Natural killer cell (primary cell): ENCODE data around the gene IKZF1. TPM values are rescaled to one million over a fixed set of nuclear protein-coding genes. Genes with fewer than 3 reads are reported as not detected.

Source experiments
- ATAC-seq, 3 donors: fragments of 150-1000 bp in 2 of 3; fragments of 200-7000 bp in 1 of 3; cut with Tn5 transposase; 1 replicate in 1 of 3; 2 replicates in 2 of 3; pipeline ENCODE4 v1.10.0; 2021; ENCODE audit warnings: mild to moderate bottlenecking in 2 of 3, moderate library complexity in 2 of 3
- DNase-seq, 2 donors: peaks; one replicate each; pipeline versions ENCODE4 v3.0.0 to v3.0.0-alpha.2; 2013 to 2021; ENCODE audit warnings: mixed read lengths in 1 of 2
- H3K27ac ChIP-seq: one replicate; pipeline ENCODE4 v1.5.1; 2013; ENCODE audit warnings: mild to moderate bottlenecking, low read length
- H3K27me3 ChIP-seq: one replicate; pipeline ENCODE4 v1.6.1; 2013; ENCODE audit warnings: low read length; ENCODE audit not compliant: control insufficient read depth, insufficient read depth
- H3K36me3 ChIP-seq: one replicate; pipeline ENCODE4 v1.6.1; 2013; ENCODE audit warnings: low read length; ENCODE audit not compliant: control insufficient read depth, insufficient read depth
- H3K4me1 ChIP-seq: one replicate; pipeline ENCODE4 v1.6.1; 2013; ENCODE audit warnings: low read length; ENCODE audit not compliant: control insufficient read depth, insufficient read depth
- H3K4me3 ChIP-seq: one replicate; pipeline ENCODE4 v1.5.1; 2013; ENCODE audit warnings: low read length
- H3K9me3 ChIP-seq: one replicate; pipeline ENCODE4 v1.6.1; 2013; ENCODE audit warnings: low read length; ENCODE audit not compliant: control insufficient read depth, insufficient read depth
- H3K27ac Mint-ChIP-seq, 2 donors: one replicate each; pipeline ENCODE4 v1.8.0; 2022; ENCODE audit warnings: mild to moderate bottlenecking in 2 of 2, mixed read lengths in 2 of 2, moderate library complexity in 1 of 2
- H3K27me3 Mint-ChIP-seq, 2 donors: one replicate each; pipeline ENCODE4 v1.8.0; 2022; ENCODE audit warnings: low read depth in 2 of 2, mixed read lengths in 2 of 2
- H3K36me3 Mint-ChIP-seq: one replicate; pipeline ENCODE4 v1.8.0; 2022; ENCODE audit warnings: mixed read lengths
- H3K4me1 Mint-ChIP-seq, 2 donors: one replicate each; pipeline ENCODE4 v1.8.0; 2022; ENCODE audit warnings: mixed read lengths in 2 of 2
- H3K4me3 Mint-ChIP-seq: one replicate; pipeline ENCODE4 v1.8.0; 2022; ENCODE audit warnings: mild to moderate bottlenecking, moderate library complexity, mixed read lengths
- H3K9me3 Mint-ChIP-seq, 2 donors: one replicate each; pipeline ENCODE4 v1.8.0; 2022; ENCODE audit warnings: mixed read lengths in 2 of 2
- WGBS: methylation state at CpG from one replicate; pipeline ENCODE4 v1.1.7; 2013; ENCODE audit warnings: missing lambda C conversion rate; ENCODE audit not compliant: insufficient coverage; 5-methylcytosine and 5-hydroxymethylcytosine counted together
- intact Hi-C: fragments of 100-400 bp; cut with micrococcal nuclease; formaldehyde crosslinking; loops from one replicate; pipeline ENCODE4 v1.14.2; 2022
- total RNA-seq, 4 donors: library from RNA; stranded (reverse); fragments of 120-200 nt in 1 of 4; gene quantifications; one replicate each; pipeline versions ENCODE4 v1.2.3 to v1.2.4, GENCODE V29; 2013 to 2022
- TF ChIP-seq, protein P1 (sequence below): fragments of 200-600 bp; IDR thresholded peaks from one replicate; pipeline ENCODE4 v1.8.0; 2022; ENCODE audit warnings: antibody characterized with exemption

Gene IKZF1
- total RNA-seq, 3 donors from 2014 or later (not counting 1 experiment from before 2014, with no cell fraction given): 294 to 391 (median 350) TPM

DNA sequence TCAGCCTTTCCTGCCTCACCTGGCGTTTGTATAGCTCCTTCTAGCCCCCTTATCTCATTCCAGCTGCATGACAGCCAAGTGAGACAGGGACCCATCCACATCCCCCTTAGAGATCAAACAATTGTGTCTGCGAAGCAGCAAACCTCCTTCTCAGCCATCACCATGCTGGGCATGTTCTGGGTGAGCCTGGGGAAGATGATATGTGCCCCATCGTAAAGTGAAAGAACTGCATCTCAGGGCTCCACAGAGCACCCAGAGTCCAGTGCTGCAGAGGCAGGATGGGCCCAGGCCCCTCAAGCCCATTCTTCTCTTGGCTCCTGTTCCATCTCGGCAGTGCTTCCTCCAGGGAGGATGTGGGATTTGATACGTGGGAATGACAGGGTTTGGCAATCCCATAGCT, 102.4 kb downstream of the IKZF1 start:
- Mint-ChIP-seq H3K27me3 (no peaks in the 10 kb centered on the region), H3K9me3 (no peaks in the 10 kb centered on the region), H3K4me3 (no peak overlapping the region), H3K36me3 (peaks cover 1% of the 10 kb centered on the region), H3K27ac (peak overlapping the region; percentile 72 to 91), H3K4me1 (peaks cover 57 to 81% of the 10 kb centered on the region in 2 donors)
- Histone ChIP-seq H3K27me3 (no peaks in the 10 kb centered on the region), H3K27ac (peak overlapping the region; percentile 16), H3K36me3 (peaks cover 34% of the 10 kb centered on the region), H3K4me3 (no peak overlapping the region), H3K4me1 (peaks cover 57% of the 10 kb centered on the region), H3K9me3 (no peaks in the 10 kb centered on the region)
- intact Hi-C loops: no loop called here
- TF ChIP-seq, protein P1, sequence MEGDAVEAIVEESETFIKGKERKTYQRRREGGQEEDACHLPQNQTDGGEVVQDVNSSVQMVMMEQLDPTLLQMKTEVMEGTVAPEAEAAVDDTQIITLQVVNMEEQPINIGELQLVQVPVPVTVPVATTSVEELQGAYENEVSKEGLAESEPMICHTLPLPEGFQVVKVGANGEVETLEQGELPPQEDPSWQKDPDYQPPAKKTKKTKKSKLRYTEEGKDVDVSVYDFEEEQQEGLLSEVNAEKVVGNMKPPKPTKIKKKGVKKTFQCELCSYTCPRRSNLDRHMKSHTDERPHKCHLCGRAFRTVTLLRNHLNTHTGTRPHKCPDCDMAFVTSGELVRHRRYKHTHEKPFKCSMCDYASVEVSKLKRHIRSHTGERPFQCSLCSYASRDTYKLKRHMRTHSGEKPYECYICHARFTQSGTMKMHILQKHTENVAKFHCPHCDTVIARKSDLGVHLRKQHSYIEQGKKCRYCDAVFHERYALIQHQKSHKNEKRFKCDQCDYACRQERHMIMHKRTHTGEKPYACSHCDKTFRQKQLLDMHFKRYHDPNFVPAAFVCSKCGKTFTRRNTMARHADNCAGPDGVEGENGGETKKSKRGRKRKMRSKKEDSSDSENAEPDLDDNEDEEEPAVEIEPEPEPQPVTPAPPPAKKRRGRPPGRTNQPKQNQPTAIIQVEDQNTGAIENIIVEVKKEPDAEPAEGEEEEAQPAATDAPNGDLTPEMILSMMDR: no peak
- no peak for DNase-seq
- WGBS: 89% methylated on average over 4 of the region's 5 CpGs
- no peak for ATAC-seq

DNA sequence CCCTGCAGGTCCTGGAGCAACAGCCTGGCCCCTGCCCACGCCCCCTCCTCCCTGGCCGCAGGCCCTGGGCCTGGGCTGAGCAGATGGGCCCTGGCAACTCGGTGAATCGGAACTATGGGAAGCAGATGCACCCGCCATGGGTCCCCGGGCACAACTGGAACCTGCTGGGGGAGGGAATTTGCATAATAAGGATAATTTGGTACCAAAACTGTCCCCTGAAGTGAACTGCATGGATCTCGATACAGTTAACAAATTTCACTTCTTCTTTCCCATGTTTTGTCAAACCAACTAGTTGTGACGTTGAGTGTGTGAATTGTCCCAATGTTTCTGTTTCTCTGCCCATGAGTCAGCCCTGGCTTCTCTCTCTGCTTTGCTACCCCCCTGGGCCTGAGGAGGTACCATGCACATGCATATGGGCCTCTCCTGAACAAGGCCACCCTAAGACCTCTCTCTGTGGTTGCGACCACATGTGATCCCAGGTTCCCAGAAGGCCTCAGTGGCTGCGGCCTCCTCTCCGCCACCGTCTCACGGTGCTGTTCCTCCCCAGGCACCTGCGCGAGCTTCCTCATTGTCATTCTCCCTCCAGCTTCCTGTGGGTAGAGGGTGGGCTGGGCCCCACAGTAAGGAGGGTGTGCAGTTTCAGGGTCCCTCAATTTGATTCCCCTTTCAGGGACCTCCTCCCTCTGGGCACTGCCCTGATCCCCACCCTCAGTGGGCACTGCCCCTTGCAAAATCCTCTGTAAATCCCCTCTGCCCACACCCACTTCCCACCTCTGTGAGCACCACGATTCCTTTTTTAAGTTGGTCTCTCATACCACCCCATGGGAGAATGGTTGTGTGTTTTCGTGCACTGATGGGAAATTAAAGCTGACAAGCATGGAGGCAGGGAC, 105.6 kb downstream of the IKZF1 start:
- Mint-ChIP-seq H3K9me3 (no peaks in the 10 kb centered on the region), H3K4me3 (no peak overlapping the region), H3K27ac (peak overlapping the region; percentile 72 to 91), H3K4me1 (peaks cover 48 to 67% of the 10 kb centered on the region in 2 donors), H3K36me3 (no peaks in the 10 kb centered on the region), H3K27me3 (no peaks in the 10 kb centered on the region)
- Histone ChIP-seq H3K4me1 (peaks cover 67% of the 10 kb centered on the region), H3K27me3 (no peaks in the 10 kb centered on the region), H3K27ac (peak overlapping the region; percentile 60), H3K9me3 (no peaks in the 10 kb centered on the region), H3K36me3 (peaks cover 4% of the 10 kb centered on the region), H3K4me3 (no peak overlapping the region)
- DNase-seq: no peak
- peak in 2 of 3 donors; percentile 36 to 50 for ATAC-seq
- intact Hi-C loops: no loop called here
- TF ChIP-seq, protein P1: no peak
- 37% methylated on average over 15 of the region's 17 CpGs for WGBS

- ATAC-seq (no peak), DNase-seq (no peak)
- no peaks in the 10 kb centered on the region for H3K36me3 ChIP-seq
- Mint-ChIP-seq H3K36me3 (no peaks in the 10 kb centered on the region), H3K4me1 (peaks cover 40 to 55% of the 10 kb centered on the region in 2 donors), H3K4me3 (no peak overlapping the region), H3K9me3 (no peaks in the 10 kb centered on the region), H3K27ac (peak overlapping the region; percentile 9 to 91), H3K27me3 (no peaks in the 10 kb centered on the region)
- WGBS: 57% methylated on average over 6 of the region's 6 CpGs
- H3K9me3 ChIP-seq: no peaks in the 10 kb centered on the region
- intact Hi-C loops: no loop called here
- peaks cover 62% of the 10 kb centered on the region for H3K4me1 ChIP-seq
- peak overlapping the region; percentile 60 for H3K27ac ChIP-seq
- H3K27me3 ChIP-seq: no peaks in the 10 kb centered on the region
- H3K4me3 ChIP-seq: no peak overlapping the region
- TF ChIP-seq, protein P1: no peak
Observed at GRCh38 chr7:50411332-50411731, 106.8 kb downstream of the IKZF1 start.
